Stimulated activated CD4-positive, alpha-beta T cell treated with anti-CD3 and anti-CD28 coated beads, Interleukin-1b, Interleukin-23, amount 100 ng/mL, for 1 hour (primary cell): Measurements from ENCODE around the gene KIR3DL3.
"Not testable (repeated sequence)": the region's sequence is repeated elsewhere in the genome, so short reads cannot be mapped to it uniquely, and the experiment has no call there.

Experiments used
- DNase-seq, 2 donors: peaks; one replicate each; pipeline ENCODE4 v3.0.0-alpha.2; 2020; ENCODE audit warnings: low read depth in 2 of 2

Gene KIR3DL3

DNA sequence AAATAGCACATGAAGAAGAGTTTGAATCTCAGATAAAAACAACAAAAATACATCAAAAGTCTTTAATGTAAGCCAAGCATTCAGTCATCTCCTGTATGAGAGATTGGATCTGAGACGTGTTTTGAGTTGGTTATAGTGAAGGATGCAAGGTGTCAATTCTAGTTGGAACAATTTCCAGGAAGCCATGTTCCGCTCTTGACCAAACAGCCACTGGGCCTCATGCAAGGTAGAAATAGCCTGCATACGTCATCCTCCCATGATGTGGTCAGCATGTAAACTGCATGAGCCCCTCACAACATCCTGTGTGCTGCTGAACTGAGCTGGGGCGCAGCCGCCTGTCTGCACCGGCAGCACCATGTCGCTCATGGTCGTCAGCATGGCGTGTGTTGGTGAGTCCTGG lies at the start of gene KIR3DL3:
Gene KIR3DL3, plus strand, starts transcription at position 301 of the 400 bp plus-strand sequence. Its CDS starts 55 bp downstream, at position 356.
- no peak for DNase-seq

GRCh38 chr19:54676210-54676834 lies 47.9 kb upstream of the KIR3DL3 start:
- DNase-seq: not testable (repeated sequence)

DNA sequence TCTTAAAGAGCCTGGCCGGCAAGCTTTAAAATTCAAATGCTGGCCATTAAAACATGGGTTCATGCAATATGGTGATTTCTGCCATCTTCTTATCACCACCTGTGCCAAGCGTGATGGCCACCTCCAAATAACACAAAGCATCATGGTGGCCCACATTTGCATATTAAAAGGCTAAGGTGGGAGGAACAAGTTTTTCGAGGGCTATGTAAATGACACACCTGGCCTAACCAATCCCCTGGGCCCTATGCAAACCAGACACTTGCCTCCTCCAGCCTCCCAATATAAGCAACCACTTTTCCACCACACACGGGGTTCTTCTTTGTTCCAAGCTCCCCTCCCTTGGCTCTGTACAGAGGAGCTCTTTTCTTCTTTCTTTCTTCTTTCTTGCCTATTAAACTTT lies 47.0 kb upstream of the KIR3DL3 start:
- no peak for DNase-seq

DNA sequence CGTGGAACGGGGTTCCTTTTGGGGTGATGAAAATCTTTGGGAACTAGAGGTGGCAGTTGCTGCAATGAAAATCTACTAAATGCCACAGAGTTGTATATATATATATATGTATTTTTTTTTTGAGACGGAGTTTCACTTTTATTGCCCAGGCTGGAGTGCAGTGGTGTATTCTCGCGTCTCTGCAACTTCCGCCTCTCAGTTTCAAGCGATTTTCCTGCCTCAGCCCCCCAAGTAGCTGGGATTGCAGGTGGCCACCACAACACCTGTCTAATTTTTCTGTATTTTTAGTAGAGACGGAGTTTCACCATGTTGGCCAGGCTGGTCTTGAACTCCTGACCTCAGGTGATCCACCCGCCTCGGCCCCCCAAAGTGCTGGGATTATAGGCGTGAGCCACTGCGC lies 42.6 kb upstream of the KIR3DL3 start:
- not testable (repeated sequence) for DNase-seq

DNA sequence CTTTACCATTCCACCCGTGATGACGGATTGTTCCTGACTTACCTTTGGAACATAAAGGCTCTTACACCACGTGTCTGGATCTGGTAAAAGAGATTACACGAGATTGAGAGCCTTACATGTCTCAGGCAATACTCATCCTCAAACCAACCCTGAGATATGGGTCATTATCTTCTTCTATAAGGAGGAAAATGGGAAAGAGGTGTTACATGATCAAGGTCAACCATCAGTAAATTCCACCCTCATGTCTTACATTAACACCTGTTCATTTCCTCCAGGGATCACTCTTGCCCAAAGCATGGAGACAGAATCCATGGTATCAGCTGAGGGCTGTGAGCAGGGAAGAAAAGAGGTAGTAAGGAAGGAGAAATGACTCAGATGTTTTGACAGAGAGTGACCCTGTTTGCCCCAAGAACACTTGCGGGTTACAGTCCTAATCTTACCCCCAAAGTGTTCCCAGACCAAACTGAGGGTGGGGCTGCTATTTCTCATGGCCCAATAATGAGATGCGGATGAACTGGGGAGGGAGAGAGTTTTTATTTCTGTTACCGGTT lies 41.9 kb upstream of the KIR3DL3 start:
- DNase-seq: no peak

- DNase-seq: no peak
These were observed 39.7 kb upstream of the KIR3DL3 start for GRCh38 chr19:54684527-54684926.

GRCh38 chr19:54691582-54692297 lies 32.5 kb upstream of the KIR3DL3 start:
- no peak for DNase-seq

DNA sequence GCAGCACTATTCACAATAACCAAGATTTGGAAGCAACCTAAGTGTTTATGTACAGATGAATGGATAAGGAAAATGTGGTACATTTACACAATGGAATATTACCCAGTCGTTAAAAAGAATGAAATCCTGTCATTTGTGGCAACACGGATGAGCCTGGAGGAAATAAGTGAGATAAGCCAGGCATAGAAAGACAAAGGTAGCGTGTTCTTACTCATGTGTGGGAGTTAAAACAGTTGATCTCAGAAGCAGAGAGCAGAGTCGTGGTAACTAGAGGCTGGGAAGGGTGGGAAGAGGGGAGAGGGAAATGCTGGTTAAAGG lies 32.0 kb upstream of the KIR3DL3 start:
- DNase-seq: no peak

DNA sequence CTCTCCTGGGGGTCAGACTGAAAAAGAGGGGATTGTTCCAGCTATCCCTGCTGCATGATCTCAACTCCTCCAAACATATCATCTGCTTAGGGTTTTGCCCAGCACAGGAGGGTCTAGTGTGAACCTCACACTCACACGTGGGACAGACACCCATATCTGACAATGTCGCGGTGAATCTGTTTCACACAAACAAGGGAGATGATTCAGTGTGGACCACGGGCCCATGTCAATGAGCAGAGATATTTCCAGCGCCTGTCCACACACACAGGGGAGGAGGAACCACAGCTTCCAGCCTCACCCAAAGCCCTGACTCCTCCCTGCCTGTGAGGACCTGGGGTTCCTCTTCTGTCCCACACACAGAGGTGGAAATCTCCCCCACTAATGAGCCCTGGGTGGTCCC lies 29.6 kb upstream of the KIR3DL3 start:
- no peak for DNase-seq

GRCh38 chr19:54696117-54696548 lies 28.1 kb upstream of the KIR3DL3 start:
- DNase-seq: no peak

DNA sequence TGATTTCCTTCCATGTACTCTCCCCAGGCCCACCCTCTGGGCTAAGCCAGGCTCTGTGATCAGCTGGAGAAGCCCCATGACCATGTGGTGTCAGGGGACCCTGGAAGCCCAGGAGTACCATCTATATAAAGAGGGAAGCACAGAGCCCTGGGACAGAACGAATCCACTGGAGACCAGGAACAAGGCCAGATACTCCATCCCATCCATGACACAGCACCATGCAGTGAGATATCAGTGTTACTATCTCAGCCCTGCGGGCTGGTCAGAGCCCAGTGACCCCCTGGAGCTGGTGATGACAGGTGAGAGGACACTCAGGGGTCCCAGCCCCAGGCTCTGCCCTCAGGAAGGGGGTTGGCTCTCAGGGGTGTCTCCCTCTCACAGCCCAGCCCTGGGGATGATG lies 27.5 kb upstream of the KIR3DL3 start:
- no peak for DNase-seq

DNA sequence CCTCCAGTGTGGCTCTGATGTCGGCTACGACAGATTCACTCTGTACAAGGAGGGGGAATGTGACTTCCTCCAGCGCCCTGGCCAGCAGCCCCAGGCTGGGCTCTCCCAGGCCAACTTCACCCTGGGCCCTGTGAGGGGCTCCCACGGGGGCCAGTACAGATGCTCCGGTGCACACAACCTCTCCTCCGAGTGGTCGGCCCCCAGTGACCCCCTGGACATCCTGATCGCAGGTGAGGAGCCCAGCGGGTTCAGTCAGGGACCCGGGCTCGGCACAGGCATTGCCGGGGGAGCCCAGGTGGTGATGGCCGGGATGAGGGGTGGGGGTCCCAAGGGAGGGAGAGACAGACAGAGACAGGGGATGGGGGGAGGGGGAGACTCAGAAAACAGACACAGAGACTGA lies 26.5 kb upstream of the KIR3DL3 start:
- DNase-seq: not testable (repeated sequence)

GRCh38 chr19:54704928-54705327 lies 19.3 kb upstream of the KIR3DL3 start:
- no peak for DNase-seq

GRCh38 chr19:54707962-54708361 lies 16.3 kb upstream of the KIR3DL3 start:
- no peak for DNase-seq

- DNase-seq: no peak
These were observed 15.5 kb upstream of the KIR3DL3 start for GRCh38 chr19:54708781-54709180.

DNA sequence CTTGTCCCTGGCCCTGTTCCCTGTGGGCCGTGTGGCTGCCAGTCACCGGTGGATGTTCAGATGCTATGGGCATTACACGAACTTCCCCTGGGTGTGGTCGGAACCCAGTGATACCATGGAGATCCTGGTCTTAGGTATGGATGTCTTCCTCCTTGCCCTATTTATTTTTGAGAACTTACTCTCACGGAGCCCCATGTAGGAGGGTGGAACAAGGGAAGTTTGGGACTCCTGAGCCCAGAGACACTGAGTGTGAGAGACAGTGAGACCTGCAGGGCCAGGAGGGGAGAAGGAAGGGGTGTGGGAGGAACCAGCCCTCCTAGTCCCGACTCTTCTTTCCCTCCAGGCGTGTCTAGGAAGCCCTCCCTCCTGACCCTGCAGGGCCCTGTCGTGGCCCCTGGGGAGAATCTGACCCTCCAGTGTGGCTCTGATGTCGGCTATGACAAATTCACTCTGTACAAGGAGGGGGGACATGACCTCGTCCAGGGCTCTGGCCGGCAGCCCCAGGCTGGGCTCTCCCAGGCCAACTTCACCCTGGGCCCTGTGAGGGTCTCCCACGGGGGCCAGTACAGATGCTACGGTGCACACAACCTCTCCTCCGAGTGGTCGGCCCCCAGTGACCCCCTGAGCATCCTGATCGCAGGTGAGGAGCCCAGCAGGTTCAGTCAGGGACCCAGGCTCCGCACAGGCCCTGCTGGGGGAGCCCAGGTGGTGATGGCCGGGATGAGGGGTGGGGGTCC lies 14.9 kb upstream of the KIR3DL3 start:
- no peak for DNase-seq

DNA sequence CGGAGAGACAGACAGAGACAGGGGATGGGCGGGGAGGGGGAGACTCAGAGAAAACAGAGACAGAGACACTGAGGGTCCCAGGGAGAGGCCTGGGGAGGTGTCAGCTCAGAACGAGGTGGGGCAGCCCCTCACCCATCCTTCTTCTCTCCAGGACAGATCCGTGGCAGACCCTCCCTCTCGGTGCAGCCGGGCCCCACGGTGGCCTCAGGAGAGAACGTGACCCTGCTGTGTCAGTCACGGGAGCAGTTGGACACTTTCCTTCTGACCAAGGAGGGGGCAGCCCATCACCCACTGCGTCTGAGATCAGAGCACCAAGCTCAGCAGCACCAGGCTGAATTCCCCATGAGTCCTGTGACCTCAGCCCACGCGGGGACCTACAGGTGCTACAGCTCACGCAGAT lies 14.3 kb upstream of the KIR3DL3 start:
- DNase-seq: not testable (repeated sequence)

DNA sequence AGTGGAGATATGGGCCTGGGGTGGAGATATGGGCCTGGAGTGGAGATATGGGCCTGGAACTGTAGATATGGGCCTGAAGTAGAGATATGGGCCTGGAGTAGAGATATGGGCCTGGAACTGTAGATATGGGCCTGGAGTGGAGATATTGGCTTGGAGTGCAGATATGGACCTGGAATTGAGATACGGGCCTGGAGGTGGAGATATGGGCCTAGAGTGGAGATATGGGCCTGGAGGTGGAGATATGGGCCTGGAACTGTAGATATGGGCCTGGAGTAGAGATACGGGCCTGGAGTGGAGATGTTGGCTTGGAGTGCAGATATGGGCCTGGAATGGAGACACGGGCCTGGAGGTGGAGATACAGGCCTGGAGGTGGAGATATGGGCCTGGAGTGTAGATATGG lies 402 bp downstream of the KIR3DL3 start:
- no peak for DNase-seq

DNA sequence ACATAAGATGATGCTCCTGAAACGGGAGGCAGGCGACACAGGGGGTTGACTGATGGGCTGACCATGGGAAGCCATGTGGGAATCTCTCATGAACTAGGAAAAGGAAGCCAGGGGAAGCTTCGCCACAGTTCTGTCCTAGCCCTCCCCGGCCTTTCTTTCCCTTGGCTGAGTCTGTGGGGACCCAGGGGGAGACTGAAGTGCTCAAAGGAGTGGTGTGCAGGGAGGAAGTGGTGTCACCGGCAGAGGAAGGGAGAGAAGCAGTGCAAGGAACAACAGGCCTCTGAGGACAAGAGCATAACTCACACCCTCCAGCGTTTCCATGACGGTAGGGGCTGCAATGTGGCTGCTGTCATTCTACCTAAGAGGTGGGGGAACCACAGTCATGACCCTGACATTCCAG lies 1.1 kb downstream of the KIR3DL3 start:
- no peak for DNase-seq

DNA sequence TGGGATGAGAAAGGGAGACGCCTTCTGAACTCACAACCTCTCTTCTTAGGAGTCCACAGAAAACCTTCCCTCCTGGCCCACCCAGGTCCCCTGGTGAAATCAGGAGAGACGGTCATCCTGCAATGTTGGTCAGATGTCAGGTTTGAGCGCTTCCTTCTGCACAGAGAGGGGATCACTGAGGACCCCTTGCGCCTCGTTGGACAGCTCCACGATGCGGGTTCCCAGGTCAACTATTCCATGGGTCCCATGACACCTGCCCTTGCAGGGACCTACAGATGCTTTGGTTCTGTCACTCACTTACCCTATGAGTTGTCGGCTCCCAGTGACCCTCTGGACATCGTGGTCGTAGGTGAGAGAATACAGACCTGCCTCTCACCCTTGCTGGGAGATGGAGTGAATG lies 3.3 kb downstream of the KIR3DL3 start:
- DNase-seq: no peak

GRCh38 chr19:54728167-54728566 lies 3.9 kb downstream of the KIR3DL3 start:
- no peak for DNase-seq

DNA sequence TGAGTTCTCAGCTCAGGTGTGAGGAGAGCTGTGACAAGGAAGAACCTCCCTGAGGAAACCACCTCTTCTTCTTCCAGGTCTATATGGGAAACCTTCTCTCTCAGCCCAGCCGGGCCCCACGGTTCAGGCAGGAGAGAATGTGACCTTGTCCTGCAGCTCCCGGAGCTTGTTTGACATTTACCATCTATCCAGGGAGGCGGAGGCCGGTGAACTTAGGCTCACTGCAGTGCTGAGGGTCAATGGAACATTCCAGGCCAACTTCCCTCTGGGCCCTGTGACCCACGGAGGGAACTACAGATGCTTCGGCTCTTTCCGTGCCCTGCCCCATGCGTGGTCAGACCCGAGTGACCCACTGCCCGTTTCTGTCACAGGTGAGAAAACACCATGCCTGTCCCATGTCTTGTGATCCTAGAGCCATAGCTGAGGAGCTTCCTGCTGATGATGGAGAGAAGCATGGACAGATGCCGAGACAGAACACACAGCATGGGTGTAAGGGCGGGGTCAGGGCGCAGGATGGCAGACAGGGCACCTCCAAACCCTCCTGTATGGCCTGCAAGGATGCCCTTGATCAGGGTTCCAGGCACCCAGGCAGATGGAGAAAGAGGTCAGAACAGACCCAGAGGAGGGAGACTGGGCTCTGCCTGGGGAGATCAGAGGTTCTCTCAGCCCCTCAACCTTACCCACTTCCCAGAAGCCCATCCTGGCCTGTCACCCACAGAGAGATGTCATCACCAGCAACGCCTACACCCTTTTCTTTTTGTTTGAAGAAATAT lies 5.4 kb downstream of the KIR3DL3 start:
- DNase-seq: no peak
